Lower leg skin (tissue), 3 donors: ENCODE measurements around the gene RIOK1.

Experiments used
- POLR2A ChIP-seq, 2 donors: fragments of 450-650 bp; IDR thresholded peaks; one replicate each; pipeline ENCODE4 v1.6.1; 2016 to 2017; ENCODE audit warnings: antibody characterized with exemption in 2 of 2, mild to moderate bottlenecking in 1 of 2, moderate library complexity in 1 of 2
- TF ChIP-seq, protein P1 (sequence below), 3 donors: fragments of 450-650 bp; IDR thresholded peaks; one replicate each; pipeline ENCODE4 v1.5.1; 2016; ENCODE audit warnings: antibody characterized with exemption in 3 of 3, mild to moderate bottlenecking in 3 of 3, moderate library complexity in 2 of 3

GRCh38 chr6:7390226-7390878 is 744 bp downstream of the RIOK1 start:
- TF ChIP-seq, protein P1, sequence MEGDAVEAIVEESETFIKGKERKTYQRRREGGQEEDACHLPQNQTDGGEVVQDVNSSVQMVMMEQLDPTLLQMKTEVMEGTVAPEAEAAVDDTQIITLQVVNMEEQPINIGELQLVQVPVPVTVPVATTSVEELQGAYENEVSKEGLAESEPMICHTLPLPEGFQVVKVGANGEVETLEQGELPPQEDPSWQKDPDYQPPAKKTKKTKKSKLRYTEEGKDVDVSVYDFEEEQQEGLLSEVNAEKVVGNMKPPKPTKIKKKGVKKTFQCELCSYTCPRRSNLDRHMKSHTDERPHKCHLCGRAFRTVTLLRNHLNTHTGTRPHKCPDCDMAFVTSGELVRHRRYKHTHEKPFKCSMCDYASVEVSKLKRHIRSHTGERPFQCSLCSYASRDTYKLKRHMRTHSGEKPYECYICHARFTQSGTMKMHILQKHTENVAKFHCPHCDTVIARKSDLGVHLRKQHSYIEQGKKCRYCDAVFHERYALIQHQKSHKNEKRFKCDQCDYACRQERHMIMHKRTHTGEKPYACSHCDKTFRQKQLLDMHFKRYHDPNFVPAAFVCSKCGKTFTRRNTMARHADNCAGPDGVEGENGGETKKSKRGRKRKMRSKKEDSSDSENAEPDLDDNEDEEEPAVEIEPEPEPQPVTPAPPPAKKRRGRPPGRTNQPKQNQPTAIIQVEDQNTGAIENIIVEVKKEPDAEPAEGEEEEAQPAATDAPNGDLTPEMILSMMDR (IDR thresholded peaks at IDR 0.05), result no peak
- no peak for TF ChIP-seq POLR2A (IDR thresholded peaks at IDR 0.05)
